Measurements from ENCODE around the gene MACO1.
A peak's percentile ranks its signal among the peaks of the same experiment; 100 is the strongest.

The MACO1 gene

DNA sequence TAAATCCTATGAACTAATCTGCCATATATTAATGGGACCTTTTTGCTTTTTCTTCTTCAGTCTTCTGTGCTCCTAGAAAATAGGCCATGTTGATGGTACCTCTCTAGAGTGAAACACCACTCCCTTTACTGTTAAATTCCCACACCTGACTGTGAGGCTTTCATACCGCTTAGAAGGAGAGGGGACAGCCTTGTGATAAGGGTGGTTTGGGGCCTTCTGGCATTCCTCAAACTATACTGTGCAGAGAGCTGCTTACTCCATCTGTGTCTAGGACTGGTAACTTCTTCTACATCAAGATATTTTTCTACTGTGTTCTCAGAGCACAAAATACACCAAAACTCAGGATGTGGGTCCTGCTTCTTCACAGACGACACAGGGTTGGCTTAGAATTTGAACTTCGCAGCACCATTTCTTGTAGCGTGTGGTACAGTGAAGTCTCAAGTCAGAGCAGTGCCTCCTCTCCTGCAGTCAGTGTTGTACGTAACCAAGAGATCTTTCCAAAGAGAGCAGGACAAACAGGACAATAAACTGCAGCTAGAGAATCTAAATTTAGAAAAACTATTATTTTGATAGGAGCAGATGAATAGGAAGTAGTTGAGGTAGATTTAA, 43.8 kb downstream of the MACO1 start:
- H3F3A ChIP-seq (ENCODE audit: insufficient read depth, low read length) = no peaks in the 10 kb centered on the region
- no peak overlapping the region for H3K9ac ChIP-seq (ENCODE audit: low read length)
- H3K79me2 ChIP-seq (ENCODE audit: insufficient read depth, low read length) = peaks cover 5% of the 10 kb centered on the region; the same call in 1 of the 2 replicates
- H3K4me3 ChIP-seq (ENCODE audit: low read depth, low read length, poor library complexity, severe bottlenecking) = no peak overlapping the region
- TF ChIP-seq, protein P1, sequence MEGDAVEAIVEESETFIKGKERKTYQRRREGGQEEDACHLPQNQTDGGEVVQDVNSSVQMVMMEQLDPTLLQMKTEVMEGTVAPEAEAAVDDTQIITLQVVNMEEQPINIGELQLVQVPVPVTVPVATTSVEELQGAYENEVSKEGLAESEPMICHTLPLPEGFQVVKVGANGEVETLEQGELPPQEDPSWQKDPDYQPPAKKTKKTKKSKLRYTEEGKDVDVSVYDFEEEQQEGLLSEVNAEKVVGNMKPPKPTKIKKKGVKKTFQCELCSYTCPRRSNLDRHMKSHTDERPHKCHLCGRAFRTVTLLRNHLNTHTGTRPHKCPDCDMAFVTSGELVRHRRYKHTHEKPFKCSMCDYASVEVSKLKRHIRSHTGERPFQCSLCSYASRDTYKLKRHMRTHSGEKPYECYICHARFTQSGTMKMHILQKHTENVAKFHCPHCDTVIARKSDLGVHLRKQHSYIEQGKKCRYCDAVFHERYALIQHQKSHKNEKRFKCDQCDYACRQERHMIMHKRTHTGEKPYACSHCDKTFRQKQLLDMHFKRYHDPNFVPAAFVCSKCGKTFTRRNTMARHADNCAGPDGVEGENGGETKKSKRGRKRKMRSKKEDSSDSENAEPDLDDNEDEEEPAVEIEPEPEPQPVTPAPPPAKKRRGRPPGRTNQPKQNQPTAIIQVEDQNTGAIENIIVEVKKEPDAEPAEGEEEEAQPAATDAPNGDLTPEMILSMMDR (IDR thresholded peaks at IDR 0.05; ENCODE audit: low read length) = no peak
- peaks cover 9% of the 10 kb centered on the region; the same call in 1 of the 2 replicates for H3K36me3 ChIP-seq (ENCODE audit: insufficient read depth, low read length)
- H3K27me3 ChIP-seq (ENCODE audit: insufficient read depth, low read length) = no peaks in the 10 kb centered on the region
- peaks cover 36% of the 10 kb centered on the region for H3K4me1 ChIP-seq (ENCODE audit: insufficient read depth, low read length, severe bottlenecking)
- no peak overlapping the region for H3K27ac ChIP-seq (ENCODE audit: low read depth, low read length, poor library complexity, severe bottlenecking)
- no peaks in the 10 kb centered on the region for H3K9me3 ChIP-seq (ENCODE audit: low read length)
- no peaks in the 10 kb centered on the region for H4K20me1 ChIP-seq (ENCODE audit: insufficient read depth, low read length)
- no peaks in the 10 kb centered on the region for H3K9me2 ChIP-seq (ENCODE audit: low read depth, low read length)
- no peak overlapping the region for H2AFZ ChIP-seq (ENCODE audit: low read length)
- no peak overlapping the region for H3K4me2 ChIP-seq (ENCODE audit: low read length)

DNA sequence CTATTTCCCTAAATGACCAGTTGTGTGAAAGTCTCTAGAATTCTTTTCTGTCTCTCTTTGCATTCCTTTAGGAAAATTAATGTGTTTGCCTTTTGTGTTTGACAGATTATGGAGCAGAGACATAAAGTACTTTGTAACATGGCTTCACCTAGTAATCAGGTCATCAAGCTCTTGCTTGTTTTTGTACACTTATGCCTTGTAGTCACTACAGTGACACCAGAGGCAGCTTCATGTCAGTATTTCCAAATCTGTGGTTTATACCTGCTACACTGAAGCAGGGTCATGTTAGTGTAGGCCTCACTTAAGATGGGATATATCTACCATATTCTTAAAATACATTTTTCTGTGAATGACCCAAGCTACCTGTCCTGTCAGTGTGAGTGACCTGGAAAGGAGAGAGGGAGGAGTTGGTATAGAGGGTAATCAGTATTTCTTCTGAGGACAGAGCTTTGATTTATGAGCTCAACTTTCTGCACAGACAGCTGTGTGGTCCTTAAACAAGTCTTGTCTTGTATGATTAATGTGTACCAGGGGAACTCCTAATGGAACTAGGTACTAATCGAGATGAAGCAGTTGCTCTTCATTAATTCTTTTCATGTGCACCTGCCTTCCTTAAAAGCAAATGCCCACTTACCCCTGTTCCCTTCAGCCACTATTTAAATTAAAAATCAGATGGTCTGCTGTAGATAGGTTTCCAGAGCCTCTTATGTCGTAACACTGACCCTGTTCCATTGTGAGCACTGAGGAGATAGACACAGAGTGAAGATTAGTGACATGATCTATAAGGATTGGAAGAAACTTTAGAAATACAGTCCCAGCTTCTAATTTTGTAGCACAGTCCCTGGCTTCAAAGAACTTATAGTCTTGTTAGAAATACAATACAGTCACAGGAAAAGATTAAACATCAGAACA, 45.7 kb downstream of the MACO1 start:
- H2AFZ ChIP-seq (ENCODE audit: low read length) = no peak overlapping the region
- no peak overlapping the region for H3K4me3 ChIP-seq (ENCODE audit: low read depth, low read length, poor library complexity, severe bottlenecking)
- H3K9me3 ChIP-seq (ENCODE audit: low read length) = no peaks in the 10 kb centered on the region
- H3K36me3 ChIP-seq (ENCODE audit: insufficient read depth, low read length) = peaks cover 9% of the 10 kb centered on the region; the same call in 1 of the 2 replicates
- H3K9me2 ChIP-seq (ENCODE audit: low read depth, low read length) = no peaks in the 10 kb centered on the region
- no peak overlapping the region for H3K4me2 ChIP-seq (ENCODE audit: low read length)
- no peak overlapping the region for H3K9ac ChIP-seq (ENCODE audit: low read length)
- peaks cover 5% of the 10 kb centered on the region; the same call in 1 of the 2 replicates for H3K79me2 ChIP-seq (ENCODE audit: insufficient read depth, low read length)
- H4K20me1 ChIP-seq (ENCODE audit: insufficient read depth, low read length) = no peaks in the 10 kb centered on the region
- no peaks in the 10 kb centered on the region for H3F3A ChIP-seq (ENCODE audit: insufficient read depth, low read length)
- H3K27ac ChIP-seq (ENCODE audit: low read depth, low read length, poor library complexity, severe bottlenecking) = peak overlapping the region; percentile 26
- TF ChIP-seq, protein P1 (IDR thresholded peaks at IDR 0.05; ENCODE audit: low read length) = no peak
- TF ChIP-seq EZH2 (IDR thresholded peaks at IDR 0.05; ENCODE audit: borderline replicate concordance, low read length) = no peak
- H3K4me1 ChIP-seq (ENCODE audit: insufficient read depth, low read length, severe bottlenecking) = peaks cover 34% of the 10 kb centered on the region
- no peaks in the 10 kb centered on the region for H3K27me3 ChIP-seq (ENCODE audit: insufficient read depth, low read length)

DNA sequence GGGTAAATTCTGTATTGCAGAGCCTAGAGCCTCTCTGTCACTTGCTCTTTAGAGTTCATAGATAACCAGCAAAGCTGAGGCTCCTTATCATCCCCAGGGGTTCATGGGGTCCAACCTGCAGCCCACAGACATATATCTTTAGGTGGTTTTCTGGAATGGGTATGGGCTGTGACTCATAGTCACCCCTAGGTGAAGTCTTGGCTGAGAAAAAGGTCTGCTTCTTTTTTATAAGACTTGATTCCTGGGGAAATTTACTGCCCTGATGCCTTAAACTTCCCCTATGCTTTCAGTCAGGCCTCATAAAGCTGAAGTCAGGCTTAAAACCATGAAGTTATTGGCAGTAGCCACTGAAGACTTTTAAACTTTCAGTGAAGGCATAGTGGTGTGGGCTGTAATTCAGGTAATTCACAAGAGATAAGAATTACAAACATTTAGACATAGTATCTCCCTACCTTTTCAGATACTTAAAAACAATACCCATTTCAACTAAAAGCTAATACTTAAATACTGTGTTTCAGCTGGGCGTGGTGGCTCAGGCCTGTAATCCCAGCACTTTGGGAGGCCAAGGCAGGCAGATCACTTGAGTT, 46.8 kb downstream of the MACO1 start:
- Histone ChIP-seq H3K4me3 (ENCODE audit: low read depth, low read length, poor library complexity, severe bottlenecking) (no peak overlapping the region), H3K9me3 (ENCODE audit: low read length) (no peaks in the 10 kb centered on the region), H3K36me3 (ENCODE audit: insufficient read depth, low read length) (peaks cover 9% of the 10 kb centered on the region; the same call in 1 of the 2 replicates), H3K27me3 (ENCODE audit: insufficient read depth, low read length) (no peaks in the 10 kb centered on the region), H3K4me2 (ENCODE audit: low read length) (no peak overlapping the region), H3K27ac (ENCODE audit: low read depth, low read length, poor library complexity, severe bottlenecking) (no peak overlapping the region), H3K4me1 (ENCODE audit: insufficient read depth, low read length, severe bottlenecking) (peaks cover 23% of the 10 kb centered on the region), H3F3A (ENCODE audit: insufficient read depth, low read length) (no peaks in the 10 kb centered on the region), H3K9ac (ENCODE audit: low read length) (no peak overlapping the region), H3K79me2 (ENCODE audit: insufficient read depth, low read length) (peaks cover 5% of the 10 kb centered on the region; the same call in 1 of the 2 replicates), H2AFZ (ENCODE audit: low read length) (no peak overlapping the region), H3K9me2 (ENCODE audit: low read depth, low read length) (no peaks in the 10 kb centered on the region), H4K20me1 (ENCODE audit: insufficient read depth, low read length) (no peaks in the 10 kb centered on the region)
- no peak for TF ChIP-seq EZH2 (IDR thresholded peaks at IDR 0.05; ENCODE audit: borderline replicate concordance, low read length)
- TF ChIP-seq, protein P1 (IDR thresholded peaks at IDR 0.05; ENCODE audit: low read length) = no peak
